HepG2 (cell line): ENCODE data around the gene THRB. TPM values are rescaled to one million over a fixed set of nuclear protein-coding genes. Genes with fewer than 3 reads are reported as not detected.

Experiments
- AKAP8 ChIP-seq: sonication (generic); formaldehyde crosslinking; IDR thresholded peaks from 2 replicates; pipeline ENCODE4 v1.5.1; 2020; ENCODE audit warnings: mild to moderate bottlenecking, missing genetic modification reagents
- BORCS8-MEF2B ChIP-seq: sonication (generic); formaldehyde crosslinking; IDR thresholded peaks from 2 replicates; pipeline ENCODE4 v1.8.0; 2022; ENCODE audit warnings: mild to moderate bottlenecking, missing genetic modification reagents
- CBFB ChIP-seq: sonication (generic); formaldehyde crosslinking; IDR thresholded peaks from 2 replicates; pipeline ENCODE4 v1.4.0; 2020; ENCODE audit warnings: missing genetic modification reagents
- EHMT2 ChIP-seq: fragments of 200-600 bp; sonication (generic); IDR thresholded peaks from 2 replicates; pipeline ENCODE4 v1.7.0; 2017; ENCODE audit warnings: antibody characterized with exemption, low read depth, low read length, borderline replicate concordance
- FOXC1 ChIP-seq: sonication (generic); formaldehyde crosslinking; IDR thresholded peaks from 2 replicates; pipeline ENCODE4 v1.8.0; 2022; ENCODE audit warnings: mild to moderate bottlenecking, missing genetic modification reagents, borderline replicate concordance
- HNF4G ChIP-seq, 2 experiments: sonication (generic) in 1 of 2; formaldehyde crosslinking in 1 of 2; IDR thresholded peaks; 2 replicates each; pipeline versions ENCODE4 v1.4.0 to v1.6.1; 2011 to 2020; ENCODE audit warnings: borderline replicate concordance in 2 of 2, low read depth in 2 of 2, mild to moderate bottlenecking in 2 of 2, low read length in 1 of 2, missing genetic modification reagents in 1 of 2, moderate library complexity in 1 of 2
- KAT7 ChIP-seq: IDR thresholded peaks from 2 replicates; pipeline ENCODE4 v1.6.1; 2018; ENCODE audit warnings: borderline replicate concordance, missing compliant biosample characterization
- KAT8 ChIP-seq: IDR thresholded peaks from 2 replicates; pipeline ENCODE4 v1.6.1; 2016; ENCODE audit warnings: missing genetic modification reagents, missing compliant biosample characterization
- MAZ ChIP-seq, 2 experiments: sonication (generic) in 1 of 2; formaldehyde crosslinking in 1 of 2; IDR thresholded peaks; 2 replicates each; pipeline versions ENCODE4 v1.5.0 to v1.6.1; 2012 to 2020; ENCODE audit warnings: low read depth in 2 of 2, mild to moderate bottlenecking in 2 of 2, borderline replicate concordance in 1 of 2, improper control_type of control experiment in 1 of 2, low read length in 1 of 2, missing genetic modification reagents in 1 of 2, moderate library complexity in 1 of 2
- MXI1 ChIP-seq: IDR thresholded peaks from 3 replicates; pipeline ENCODE4 v1.6.1; 2012; ENCODE audit warnings: low read depth, low read length, inconsistent platforms, borderline replicate concordance
- NR2F2 ChIP-seq: IDR thresholded peaks from 2 replicates; pipeline ENCODE4 v1.6.1; 2012; ENCODE audit warnings: low read depth, inconsistent platforms, borderline replicate concordance
- POLR2AphosphoS5 ChIP-seq: IDR thresholded peaks from 2 replicates; pipeline ENCODE4 v1.6.1; 2012; ENCODE audit warnings: low read depth, low read length
- RAD51 ChIP-seq: fragments of 450-650 bp; IDR thresholded peaks from 2 replicates; pipeline ENCODE4 v1.6.1; 2016; ENCODE audit warnings: borderline replicate concordance
- RFXANK ChIP-seq: IDR thresholded peaks from 2 replicates; pipeline ENCODE4 v1.6.1; 2016
- SAFB2 ChIP-seq: sonication (generic); formaldehyde crosslinking; IDR thresholded peaks from 2 replicates; pipeline ENCODE4 v1.5.1; 2020; ENCODE audit warnings: missing genetic modification reagents, low read depth, mild to moderate bottlenecking, borderline replicate concordance
- SP5 ChIP-seq: IDR thresholded peaks from 2 replicates; pipeline ENCODE4 v1.6.1; 2016; ENCODE audit warnings: low read depth, borderline replicate concordance
- TAF1 ChIP-seq: sonication (generic); formaldehyde crosslinking; IDR thresholded peaks from 2 replicates; pipeline ENCODE4 v1.4.0; 2020; ENCODE audit warnings: missing genetic modification reagents
- ZBTB7A ChIP-seq: sonication (generic); formaldehyde crosslinking; IDR thresholded peaks from 2 replicates; pipeline ENCODE4 v1.8.0; 2022; ENCODE audit warnings: mild to moderate bottlenecking, missing genetic modification reagents
- ZFP90 ChIP-seq: sonication (generic); formaldehyde crosslinking; IDR thresholded peaks from 2 replicates; pipeline ENCODE4 v1.8.0; 2022; ENCODE audit warnings: missing genetic modification reagents, mild to moderate bottlenecking, inconsistent platforms, borderline replicate concordance
- ZNF850 ChIP-seq: sonication (generic); formaldehyde crosslinking; conservative IDR thresholded peaks from 2 replicates; pipeline ENCODE4 v1.9.0; 2021; ENCODE audit warnings: mild to moderate bottlenecking, missing genetic modification reagents
- ZSCAN25 ChIP-seq: sonication (generic); formaldehyde crosslinking; IDR thresholded peaks from 2 replicates; pipeline ENCODE4 v1.8.0; 2022; ENCODE audit warnings: mild to moderate bottlenecking, missing genetic modification reagents
- polyA plus RNA-seq, 8 experiments: library from polyadenylated mRNA; depleted of rRNA in 3 of 8; stranded (reverse) in 7 of 8; unstranded in 1 of 8; fragments of >200 nt; fragmentation: Illumina TruSeq in 4 of 8; extraction: Trizol in 4 of 8; gene quantifications; 2 replicates each; pipeline versions ENCODE4 v1.2.1 to v1.2.3, GENCODE V29; 2011 to 2016; ENCODE audit warnings: low read depth in 4 of 8, missing spikeins in 1 of 8, mixed read lengths in 1 of 8; ENCODE audit not compliant: insufficient read depth in 1 of 8
- total RNA-seq, 5 experiments: library from RNA; depleted of rRNA; stranded (reverse); fragments of >200 nt; fragmentation: Illumina TruSeq; extraction: Trizol; gene quantifications; 2 replicates each; pipeline ENCODE4 v1.2.3, GENCODE V29; 2016; ENCODE audit warnings: low read depth in 1 of 5
- TF ChIP-seq, protein P1 (sequence below): fragments of 450-650 bp; IDR thresholded peaks from 2 replicates; pipeline ENCODE4 v1.6.1; 2017
- TF ChIP-seq, protein P2 (sequence below): IDR thresholded peaks from 2 replicates; pipeline ENCODE4 v1.6.1; 2012; ENCODE audit warnings: low read depth, low read length, improper control_type of control experiment
- TF ChIP-seq, protein P3 (sequence below): sonication (generic); formaldehyde crosslinking; IDR thresholded peaks from 2 replicates; pipeline ENCODE4 v1.8.1; 2022; ENCODE audit warnings: low read depth, mild to moderate bottlenecking, missing genetic modification reagents

The THRB gene
- total and polyA plus RNA-seq, 2 of the 13 experiments (the other 11 are each of a cell fraction or from before 2014, with no cell fraction given) = 4.7 to 22.7 TPM

DNA sequence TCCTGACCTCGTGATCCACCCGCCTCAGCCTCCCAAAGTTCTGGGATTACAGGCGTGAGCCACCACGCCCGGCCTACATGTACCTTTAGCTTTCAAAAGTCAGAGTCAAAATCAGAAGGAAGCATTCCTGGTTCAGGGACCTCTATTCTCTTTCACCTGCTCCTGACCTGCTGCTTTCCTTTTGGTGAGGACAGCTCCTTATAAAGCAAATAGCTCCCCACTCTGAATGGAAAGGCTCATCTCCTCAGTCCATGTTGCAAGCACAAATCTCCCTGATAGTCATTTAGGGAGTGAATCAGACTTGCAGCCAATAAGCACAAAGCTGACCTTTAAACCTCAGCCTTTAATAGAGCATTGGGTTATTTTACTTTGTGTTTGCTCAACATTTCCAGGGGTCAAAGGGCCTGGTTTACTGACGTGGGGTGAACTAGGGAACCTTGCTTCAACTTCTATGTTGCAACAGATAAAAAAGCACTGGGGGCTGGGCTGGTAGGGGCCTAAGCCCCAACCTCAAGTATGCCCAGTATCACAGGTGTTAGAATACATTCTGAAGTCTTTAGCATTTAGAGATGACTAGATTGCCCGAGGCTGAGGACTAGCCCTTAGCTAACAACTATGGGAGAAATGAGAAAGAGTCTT, 43.1 kb downstream of the THRB start (continued):
- TF ChIP-seq ZBTB7A (CRISPR knock-in tag) (no peak), POLR2AphosphoS5 (peak; percentile 84), SP5 (CRISPR knock-in tag) (peak; percentile 74), EHMT2 (peak; percentile 48; the same call in 1 of the 2 replicates), CBFB (CRISPR knock-in tag) (no peak; the same call in 1 of the 2 replicates), ZFP90 (CRISPR knock-in tag) (peak; percentile 95), FOXC1 (CRISPR knock-in tag) (0 out of 2 replicates have a peak, but pooled peaks have one; percentile 23), KAT7 (CRISPR knock-in tag) (no peak), RAD51 (no peak), MAZ (IDR thresholded peaks at IDR 0.05; ENCODE audit: borderline replicate concordance, low read depth, low read length) (no peak), MAZ (CRISPR knock-in tag; IDR thresholded peaks at IDR 0.05; ENCODE audit: low read depth) (peak; percentile 74), ZNF850 (no peak), RFXANK (CRISPR knock-in tag) (no peak), ZSCAN25 (CRISPR knock-in tag) (0 out of 2 replicates have a peak, but pooled peaks have one; percentile 23), HNF4G (IDR thresholded peaks at IDR 0.05; ENCODE audit: borderline replicate concordance, low read depth, low read length) (peak; percentile 99), HNF4G (CRISPR knock-in tag; IDR thresholded peaks at IDR 0.05; ENCODE audit: borderline replicate concordance, low read depth) (peak; percentile 97), NR2F2 (peak; percentile 100), MXI1 (peak; percentile 48; the same call in 1 of the 3 replicates), TAF1 (CRISPR knock-in tag) (peak; percentile 63; the same call in 1 of the 2 replicates), BORCS8-MEF2B (0 out of 2 replicates have a peak, but pooled peaks have one; percentile 31), KAT8 (CRISPR knock-in tag) (peak; percentile 80), AKAP8 (no peak), SAFB2 (CRISPR knock-in tag) (peak; percentile 82; the same call in 1 of the 2 replicates)
- TF ChIP-seq, protein P1, sequence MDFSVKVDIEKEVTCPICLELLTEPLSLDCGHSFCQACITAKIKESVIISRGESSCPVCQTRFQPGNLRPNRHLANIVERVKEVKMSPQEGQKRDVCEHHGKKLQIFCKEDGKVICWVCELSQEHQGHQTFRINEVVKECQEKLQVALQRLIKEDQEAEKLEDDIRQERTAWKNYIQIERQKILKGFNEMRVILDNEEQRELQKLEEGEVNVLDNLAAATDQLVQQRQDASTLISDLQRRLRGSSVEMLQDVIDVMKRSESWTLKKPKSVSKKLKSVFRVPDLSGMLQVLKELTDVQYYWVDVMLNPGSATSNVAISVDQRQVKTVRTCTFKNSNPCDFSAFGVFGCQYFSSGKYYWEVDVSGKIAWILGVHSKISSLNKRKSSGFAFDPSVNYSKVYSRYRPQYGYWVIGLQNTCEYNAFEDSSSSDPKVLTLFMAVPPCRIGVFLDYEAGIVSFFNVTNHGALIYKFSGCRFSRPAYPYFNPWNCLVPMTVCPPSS = no peak
- TF ChIP-seq, protein P2, sequence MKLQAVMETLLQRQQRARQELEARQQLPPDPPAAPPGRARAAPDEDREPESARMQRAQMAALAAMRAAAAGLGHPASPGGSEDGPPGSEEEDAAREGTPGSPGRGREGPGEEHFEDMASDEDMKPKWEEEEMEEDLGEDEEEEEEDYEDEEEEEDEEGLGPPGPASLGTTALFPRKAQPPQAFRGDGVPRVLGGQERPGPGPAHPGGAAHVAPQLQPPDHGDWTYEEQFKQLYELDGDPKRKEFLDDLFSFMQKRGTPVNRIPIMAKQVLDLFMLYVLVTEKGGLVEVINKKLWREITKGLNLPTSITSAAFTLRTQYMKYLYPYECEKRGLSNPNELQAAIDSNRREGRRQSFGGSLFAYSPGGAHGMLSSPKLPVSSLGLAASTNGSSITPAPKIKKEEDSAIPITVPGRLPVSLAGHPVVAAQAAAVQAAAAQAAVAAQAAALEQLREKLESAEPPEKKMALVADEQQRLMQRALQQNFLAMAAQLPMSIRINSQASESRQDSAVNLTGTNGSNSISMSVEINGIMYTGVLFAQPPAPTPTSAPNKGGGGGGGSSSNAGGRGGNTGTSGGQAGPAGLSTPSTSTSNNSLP = peak; percentile 95
- TF ChIP-seq, protein P3, sequence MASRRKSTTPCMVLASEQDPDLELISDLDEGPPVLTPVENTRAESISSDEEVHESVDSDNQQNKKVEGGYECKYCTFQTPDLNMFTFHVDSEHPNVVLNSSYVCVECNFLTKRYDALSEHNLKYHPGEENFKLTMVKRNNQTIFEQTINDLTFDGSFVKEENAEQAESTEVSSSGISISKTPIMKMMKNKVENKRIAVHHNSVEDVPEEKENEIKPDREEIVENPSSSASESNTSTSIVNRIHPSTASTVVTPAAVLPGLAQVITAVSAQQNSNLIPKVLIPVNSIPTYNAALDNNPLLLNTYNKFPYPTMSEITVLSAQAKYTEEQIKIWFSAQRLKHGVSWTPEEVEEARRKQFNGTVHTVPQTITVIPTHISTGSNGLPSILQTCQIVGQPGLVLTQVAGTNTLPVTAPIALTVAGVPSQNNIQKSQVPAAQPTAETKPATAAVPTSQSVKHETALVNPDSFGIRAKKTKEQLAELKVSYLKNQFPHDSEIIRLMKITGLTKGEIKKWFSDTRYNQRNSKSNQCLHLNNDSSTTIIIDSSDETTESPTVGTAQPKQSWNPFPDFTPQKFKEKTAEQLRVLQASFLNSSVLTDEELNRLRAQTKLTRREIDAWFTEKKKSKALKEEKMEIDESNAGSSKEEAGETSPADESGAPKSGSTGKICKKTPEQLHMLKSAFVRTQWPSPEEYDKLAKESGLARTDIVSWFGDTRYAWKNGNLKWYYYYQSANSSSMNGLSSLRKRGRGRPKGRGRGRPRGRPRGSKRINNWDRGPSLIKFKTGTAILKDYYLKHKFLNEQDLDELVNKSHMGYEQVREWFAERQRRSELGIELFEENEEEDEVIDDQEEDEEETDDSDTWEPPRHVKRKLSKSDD (CRISPR knock-in tag) = no peak
